SIG-M5 (cell line): ENCODE results near the gene LRIG1.

Experiments used
- DNase-seq: peaks from one replicate; lab custom pipeline; 2025; lab: John Stamatoyannopoulos, UW

LRIG1 gene

DNA sequence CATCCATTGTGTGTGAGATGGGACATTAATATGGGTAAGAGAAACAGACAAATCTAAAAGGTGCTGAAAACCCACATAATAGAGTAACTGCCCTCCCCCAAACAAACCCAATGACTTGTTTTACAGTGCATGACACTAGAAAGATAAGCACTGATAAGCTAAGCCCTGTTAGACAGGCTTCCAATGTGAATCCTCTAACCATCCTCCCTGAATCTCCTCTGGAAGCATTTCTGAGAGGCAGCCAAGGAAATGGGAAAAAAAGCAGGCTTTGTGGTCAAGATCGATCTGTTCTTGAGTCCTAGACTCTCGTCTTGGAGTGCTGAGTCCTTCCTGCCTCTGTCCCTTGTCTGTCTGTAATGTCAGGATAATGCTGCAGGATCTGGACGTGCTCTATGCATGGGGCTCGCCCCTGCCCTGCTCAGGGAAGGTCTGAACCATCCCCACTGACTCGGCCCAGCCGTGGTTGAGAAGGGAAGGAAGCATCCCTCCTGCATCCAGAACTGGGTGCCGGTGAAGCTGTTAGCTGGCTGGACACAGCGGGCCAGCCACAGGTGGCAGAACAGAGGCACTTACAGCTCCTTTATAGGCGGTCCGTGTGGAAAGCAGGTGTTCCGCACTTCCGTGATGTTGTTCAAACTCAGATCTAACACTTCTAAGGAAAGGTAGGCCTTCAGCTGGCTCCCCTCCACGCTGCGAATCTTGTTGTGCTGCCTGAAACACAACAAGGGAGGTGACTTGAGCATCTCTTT lies 84.1 kb downstream of the LRIG1 start:
- no peak for DNase-seq

DNA sequence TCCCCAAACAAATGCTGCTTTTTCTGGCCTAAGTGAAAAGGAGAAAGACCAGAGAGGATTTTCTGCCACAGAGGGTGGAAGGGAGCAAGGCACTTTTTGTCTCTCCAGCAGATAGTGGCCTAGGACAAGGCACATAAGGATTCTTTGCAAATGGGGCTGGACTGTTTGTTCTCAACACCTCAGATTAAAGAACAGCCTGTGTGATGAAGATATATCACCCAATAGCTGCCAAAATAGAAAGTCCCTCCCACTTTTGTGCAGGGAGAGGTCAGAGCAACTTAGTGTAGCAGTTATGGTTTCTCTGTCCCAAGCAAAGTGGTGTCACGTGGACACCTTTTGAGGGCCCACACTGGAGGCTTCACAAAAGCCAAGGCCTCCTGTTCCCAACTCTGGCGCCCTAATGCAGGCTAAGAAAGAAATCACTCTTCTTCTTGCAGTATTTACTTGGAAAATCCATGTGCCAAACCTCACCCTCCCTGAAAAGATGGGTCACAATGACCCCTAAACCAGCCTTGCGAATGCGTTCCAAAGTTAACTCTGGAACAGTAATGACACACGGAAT lies 84.9 kb downstream of the LRIG1 start:
- no peak for DNase-seq

DNA sequence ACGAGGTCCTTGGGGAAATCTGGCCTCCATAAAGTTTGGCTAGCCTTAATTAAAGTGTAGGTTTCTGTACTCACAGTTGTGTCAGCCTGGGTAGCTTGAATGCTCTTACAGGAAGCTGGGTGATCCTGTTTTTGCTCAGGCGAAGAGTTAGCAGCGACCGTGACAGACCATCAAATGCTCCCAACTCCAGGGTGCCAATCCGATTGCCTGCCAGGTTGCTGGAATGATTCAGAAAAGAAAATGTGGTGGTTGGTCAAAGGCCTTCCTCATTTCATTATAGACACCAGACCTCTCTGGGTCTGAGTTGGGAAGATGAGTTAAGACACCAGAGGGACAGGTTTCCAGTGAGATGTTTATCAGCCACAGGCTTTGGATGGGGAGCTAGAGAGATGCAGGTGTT lies 86.0 kb downstream of the LRIG1 start:
- DNase-seq, result no peak

- DNase-seq, result no peak
These were observed 87.6 kb downstream of the LRIG1 start for GRCh38 chr3:66413151-66413751.

DNA sequence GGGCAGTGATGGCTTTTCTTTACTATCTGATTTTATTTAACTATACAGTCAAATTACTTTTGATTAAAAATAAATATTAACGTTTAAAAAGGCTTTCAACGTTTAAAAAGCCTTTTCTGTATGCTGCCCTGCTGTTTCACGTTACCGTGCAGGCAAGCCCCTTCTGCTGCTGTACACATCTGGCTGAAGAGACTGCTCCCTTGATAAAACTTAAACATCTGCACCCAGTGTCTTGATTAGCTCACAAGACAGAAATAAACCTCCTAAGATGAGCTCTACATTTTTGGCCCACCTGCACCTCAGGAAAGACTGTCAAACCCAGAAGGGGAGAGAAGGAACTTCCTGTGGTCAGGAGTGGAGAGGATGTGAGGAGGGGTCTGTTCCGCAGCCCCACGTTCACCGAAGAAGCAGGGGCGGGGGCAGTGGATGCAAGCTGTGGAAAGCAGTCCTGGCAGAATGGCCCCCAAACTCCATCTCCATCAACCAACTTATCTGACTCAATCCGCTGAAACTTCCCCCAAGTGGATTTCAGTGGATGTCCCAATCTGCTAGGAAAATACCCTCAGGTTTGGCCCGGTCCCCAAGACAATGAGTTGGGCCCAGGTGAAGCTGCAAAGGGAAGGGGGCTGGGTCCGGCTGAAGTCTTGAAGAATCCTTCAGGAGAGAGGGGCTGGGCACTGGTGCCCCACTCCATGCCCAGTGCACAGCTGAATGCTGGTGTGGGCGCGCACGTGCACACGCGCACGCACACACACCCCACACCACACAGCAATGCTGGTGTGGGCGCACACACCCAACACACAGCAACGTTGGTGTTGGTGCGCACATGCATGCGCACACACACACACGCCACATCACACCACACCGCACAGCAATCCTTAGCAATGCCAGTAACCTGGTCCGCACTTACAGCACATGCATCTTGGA lies 88.6 kb downstream of the LRIG1 start:
- DNase-seq, result no peak

GRCh38 chr3:66411474-66411873 lies 89.3 kb downstream of the LRIG1 start:
- DNase-seq, result no peak

DNA sequence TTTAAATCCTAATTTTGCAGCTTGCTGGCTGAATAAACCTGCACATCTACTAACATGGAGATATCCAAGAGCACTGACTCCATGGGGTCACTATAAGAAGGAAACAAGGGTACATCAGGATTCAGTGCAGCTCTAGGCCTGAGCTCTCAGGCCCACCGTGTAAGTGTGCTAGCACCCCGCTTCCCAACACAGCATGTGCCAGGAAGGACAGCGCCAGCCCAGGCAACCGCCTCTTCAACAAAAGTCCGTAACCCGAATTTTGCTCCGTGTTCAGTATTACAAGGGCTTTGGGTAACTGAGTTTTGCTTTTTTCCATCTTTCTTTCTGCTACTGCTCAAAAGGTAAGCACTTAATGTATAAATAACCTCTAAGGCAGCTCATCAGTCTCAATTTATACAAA lies 89.8 kb downstream of the LRIG1 start:
- DNase-seq, result no peak

DNA sequence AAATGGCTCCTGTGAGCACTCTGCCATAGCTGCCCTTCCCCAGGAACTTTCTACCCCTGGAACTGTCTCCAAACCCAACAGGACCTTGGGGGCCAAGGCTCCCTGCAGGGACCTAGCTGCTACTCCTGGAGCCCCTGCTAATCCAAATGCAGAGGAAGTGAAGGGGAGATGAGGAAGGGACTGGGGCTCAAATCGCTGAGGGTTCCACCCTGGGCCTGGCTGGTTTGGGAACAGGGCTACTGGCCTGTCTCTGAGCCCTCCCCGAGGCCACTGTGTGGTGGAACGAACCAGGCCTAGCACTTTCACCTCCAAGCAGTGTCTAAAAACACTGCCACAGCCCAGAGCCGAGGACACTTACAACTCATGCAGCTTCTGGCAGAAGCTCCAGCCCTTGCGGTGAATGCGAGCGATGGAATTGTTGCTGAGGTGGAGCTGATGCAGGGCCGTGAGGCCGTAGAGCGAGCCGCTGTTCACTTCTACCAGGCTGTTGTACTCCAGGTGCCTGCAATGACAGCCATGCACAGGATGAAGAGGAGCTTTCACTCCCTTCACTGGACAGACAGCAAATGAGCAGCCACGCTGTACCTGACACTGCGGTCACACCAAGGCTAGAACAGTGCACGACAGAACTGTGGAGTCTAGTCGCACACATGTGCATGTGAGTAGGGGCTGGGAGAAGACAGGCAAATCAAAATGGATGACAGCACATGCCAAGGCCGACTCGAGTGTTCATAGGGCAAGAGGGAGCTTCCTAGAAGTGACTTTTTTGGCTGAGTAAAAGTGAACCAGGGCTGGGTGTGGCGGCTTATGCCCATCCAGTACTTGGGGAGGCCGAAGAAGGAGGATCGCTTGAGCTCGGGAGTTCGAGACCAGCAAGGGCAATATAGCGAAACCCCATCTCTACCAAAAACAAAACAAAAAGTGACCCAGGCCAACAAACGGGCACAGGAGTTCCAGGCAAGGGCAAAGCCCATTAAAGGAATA lies 90.8 kb downstream of the LRIG1 start:
- no peak for DNase-seq

GRCh38 chr3:66407611-66408218 lies 93.1 kb downstream of the LRIG1 start:
- DNase-seq, result no peak

DNA sequence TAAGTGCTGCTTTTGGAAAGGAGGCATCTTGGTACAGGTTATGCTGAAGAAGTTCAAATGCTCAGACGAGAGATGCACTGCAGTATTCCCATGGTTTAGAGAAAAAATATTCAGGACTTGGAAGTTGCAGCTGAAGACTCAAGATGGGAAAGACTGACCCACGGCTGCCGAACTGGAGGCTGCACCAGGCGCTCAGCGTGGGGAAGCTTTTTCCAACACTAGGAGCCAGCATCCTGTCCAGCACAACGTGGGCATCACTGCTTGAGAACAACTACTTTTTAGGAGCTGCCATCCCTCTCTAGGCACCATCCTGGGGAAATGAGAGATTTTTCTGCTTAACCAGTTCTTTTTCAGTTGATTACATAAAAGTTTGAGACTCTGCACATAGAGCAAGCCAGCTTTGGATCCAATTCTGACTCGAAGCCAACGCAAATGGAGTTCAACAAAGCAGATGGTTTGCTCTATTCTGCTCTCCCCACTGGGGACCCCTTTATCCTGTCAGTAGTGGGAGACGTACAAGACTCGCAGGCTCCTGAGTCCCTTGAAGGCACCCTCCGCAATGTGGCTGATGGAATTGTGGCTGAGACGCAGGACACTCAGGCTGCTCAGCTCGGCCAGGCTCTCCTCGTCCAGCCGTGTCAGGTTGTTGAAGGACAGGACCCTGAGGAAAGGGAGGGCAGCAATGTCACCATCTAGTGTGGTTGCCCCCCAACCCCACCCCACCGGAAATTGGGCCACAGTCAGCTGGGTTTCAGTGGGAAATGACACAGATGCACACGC lies 93.8 kb downstream of the LRIG1 start:
- no peak for DNase-seq

- DNase-seq, result no peak
These were observed 94.7 kb downstream of the LRIG1 start for GRCh38 chr3:66406163-66406562.

- no peak for DNase-seq
These were observed 95.1 kb downstream of the LRIG1 start for GRCh38 chr3:66405701-66406091.

GRCh38 chr3:66404903-66405700 lies 95.7 kb downstream of the LRIG1 start:
- no peak for DNase-seq

DNA sequence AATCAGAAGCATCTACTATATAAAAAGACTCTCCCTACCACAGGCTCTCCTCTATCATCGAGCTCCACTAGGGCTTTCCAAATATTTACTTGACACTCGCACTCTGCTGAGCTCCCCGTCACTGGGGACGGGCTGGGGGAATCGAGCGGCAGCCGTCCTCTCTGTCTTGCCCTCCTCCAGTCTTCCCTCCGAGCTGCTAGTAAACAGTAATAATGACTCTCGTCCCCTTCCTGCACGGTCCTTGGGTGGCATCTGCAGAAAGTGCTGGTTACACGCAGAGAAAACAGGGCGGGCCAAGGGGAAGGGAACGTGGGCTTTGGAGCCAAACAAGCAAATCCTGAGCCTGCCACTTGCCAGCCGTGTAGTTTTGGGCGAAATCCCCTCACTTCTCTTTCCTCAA lies 96.6 kb downstream of the LRIG1 start:
- no peak for DNase-seq

GRCh38 chr3:66403323-66403990 lies 97.4 kb downstream of the LRIG1 start:
- no peak for DNase-seq

- no peak for DNase-seq
These were observed 98.1 kb downstream of the LRIG1 start for GRCh38 chr3:66402596-66403290.

DNA sequence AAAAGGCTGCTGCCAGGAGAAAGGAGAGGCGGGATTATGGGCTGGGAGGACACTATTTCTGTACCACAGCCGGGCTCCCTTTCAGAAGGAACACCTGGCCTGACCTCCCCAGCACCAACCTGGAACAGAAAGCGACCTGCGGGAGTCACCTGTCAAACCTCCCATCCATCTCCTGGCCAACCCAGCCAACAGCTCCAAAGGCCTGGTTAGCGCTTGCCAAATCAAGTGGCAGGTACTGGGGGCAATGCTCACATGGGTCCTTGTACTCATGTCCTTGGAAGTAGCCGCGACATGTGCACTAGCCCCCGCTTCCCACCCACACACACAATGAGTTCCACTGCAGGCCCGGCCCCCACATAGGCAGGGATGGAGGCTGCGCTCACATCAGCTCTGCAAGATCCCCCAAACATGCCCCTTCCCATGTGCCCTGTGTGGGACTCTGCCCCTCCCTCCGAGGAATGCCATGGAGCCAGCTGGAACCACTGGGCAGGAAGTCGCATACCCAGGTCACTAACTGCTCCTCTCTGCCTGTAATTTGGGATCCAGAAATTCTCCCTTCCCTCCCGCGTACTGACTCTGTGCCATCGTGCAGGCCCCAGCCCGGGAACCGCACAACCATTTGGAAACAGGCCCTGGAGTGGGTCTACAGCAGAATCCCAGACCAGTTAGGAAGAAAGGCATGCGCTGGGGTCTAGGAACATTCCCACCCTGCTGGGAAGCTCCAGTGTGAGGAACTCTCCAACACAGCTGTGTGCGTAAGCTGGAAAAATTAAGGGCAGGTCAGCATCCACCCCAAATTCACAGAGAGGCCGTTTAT lies 98.9 kb downstream of the LRIG1 start:
- no peak for DNase-seq
